HEK293 (cell line): Measurements from ENCODE around the gene BDNF.

ENCODE experiments used
- CTCF ChIA-PET: fragments of 350-600 bp; formaldehyde crosslinking; extraction: SDS; loops from one replicate; lab custom pipeline; 2021; ENCODE audit warnings: antibody characterized with exemption; lab: Yijun Ruan, JAX
- POLR2A ChIA-PET: fragments of 300-600 bp; formaldehyde crosslinking; extraction: SDS; loops from one replicate; lab custom pipeline; 2020; ENCODE audit warnings: antibody characterized with exemption, inconsistent platforms; lab: Yijun Ruan, JAX
- H3K27ac ChIP-seq: fragments of 200-500 bp; sonication (Bioruptor generic); 2 replicates; pipeline ENCODE4 v1.5.1; 2014; ENCODE audit warnings: low read depth, low read length, control low read depth, inconsistent platforms; ENCODE audit errors: extremely low read depth
- H3K36me3 ChIP-seq, 2 experiments: fragments of 200-500 bp in 1 of 2; sonication (Bioruptor generic) in 1 of 2; 1 replicate in 1 of 2; 2 replicates in 1 of 2; pipeline ENCODE4 v1.5.1; 2014 to 2017; ENCODE audit warnings: inconsistent platforms in 2 of 2, low read length in 2 of 2; ENCODE audit not compliant: control insufficient read depth in 2 of 2, insufficient read depth in 1 of 2
- H3K4me1 ChIP-seq: fragments of 200-500 bp; sonication (Bioruptor generic); 2 replicates; pipeline ENCODE4 v1.5.1; 2014; ENCODE audit warnings: mild to moderate bottlenecking, low read length, inconsistent platforms; ENCODE audit not compliant: control insufficient read depth, insufficient read depth
- H3K4me3 ChIP-seq: 2 replicates; pipeline ENCODE4 v1.5.1; 2011; ENCODE audit warnings: low read depth, mild to moderate bottlenecking, control low read depth, low read length, moderate library complexity
- H3K9me3 ChIP-seq: fragments of 200-500 bp; sonication (Bioruptor generic); 2 replicates; pipeline ENCODE4 v1.5.1; 2014; ENCODE audit warnings: low read depth, low read length, inconsistent platforms; ENCODE audit not compliant: control insufficient read depth, insufficient read depth
- GLIS2 ChIP-seq: fragments of 450-650 bp; formaldehyde crosslinking; IDR thresholded peaks from 2 replicates; pipeline ENCODE4 v1.5.1; 2016; ENCODE audit warnings: missing biosample characterization, missing genetic modification characterization
- HOXD13 ChIP-seq: sonication (generic); formaldehyde crosslinking; IDR thresholded peaks from 2 replicates; pipeline ENCODE4 v1.8.0; 2022; ENCODE audit warnings: missing genetic modification reagents, borderline replicate concordance
- IKZF3 ChIP-seq: fragments of 450-650 bp; IDR thresholded peaks from 2 replicates; pipeline ENCODE4 v1.5.0; 2018; ENCODE audit warnings: missing biosample characterization, mild to moderate bottlenecking, missing genetic modification characterization, moderate library complexity
- SALL2 ChIP-seq: fragments of 450-650 bp; formaldehyde crosslinking; IDR thresholded peaks from 2 replicates; pipeline ENCODE4 v1.5.0; 2017; ENCODE audit warnings: missing biosample characterization, mild to moderate bottlenecking, missing genetic modification characterization, borderline replicate concordance
- SETDB1 ChIP-seq: IDR thresholded peaks from one replicate; pipeline ENCODE4 v1.6.1; 2017; ENCODE audit warnings: mild to moderate bottlenecking, low read length, moderate library complexity, mixed read lengths; ENCODE audit not compliant: insufficient read length
- TRIM28 ChIP-seq: IDR thresholded peaks from 2 replicates; pipeline ENCODE4 v1.6.1; 2011; ENCODE audit warnings: low read length, control low read depth, borderline replicate concordance
- ZBTB7A ChIP-seq: fragments of 450-650 bp; formaldehyde crosslinking; IDR thresholded peaks from 2 replicates; pipeline ENCODE4 v1.5.1; 2016; ENCODE audit warnings: low read depth, missing biosample characterization, missing genetic modification characterization
- ZBTB8A ChIP-seq: fragments of 450-650 bp; formaldehyde crosslinking; IDR thresholded peaks from 2 replicates; pipeline ENCODE4 v1.5.1; 2016; ENCODE audit warnings: missing biosample characterization, missing genetic modification characterization
- ZEB2 ChIP-seq: fragments of 450-650 bp; formaldehyde crosslinking; IDR thresholded peaks from 2 replicates; pipeline ENCODE4 v1.5.1; 2016; ENCODE audit warnings: missing biosample characterization, missing genetic modification characterization
- ZNF138 ChIP-seq: fragments of 450-650 bp; formaldehyde crosslinking; IDR thresholded peaks from 2 replicates; pipeline ENCODE4 v1.5.1; 2016; ENCODE audit warnings: missing biosample characterization, missing genetic modification characterization, borderline replicate concordance
- ZNF202 ChIP-seq: fragments of 450-650 bp; formaldehyde crosslinking; IDR thresholded peaks from 2 replicates; pipeline ENCODE4 v1.5.1; 2016; ENCODE audit warnings: missing biosample characterization, missing genetic modification characterization, borderline replicate concordance
- ZNF211 ChIP-seq: fragments of 450-650 bp; formaldehyde crosslinking; IDR thresholded peaks from 2 replicates; pipeline ENCODE4 v1.5.1; 2016; ENCODE audit warnings: low read depth, missing biosample characterization, missing genetic modification characterization
- ZNF223 ChIP-seq: fragments of 450-650 bp; formaldehyde crosslinking; IDR thresholded peaks from 2 replicates; pipeline ENCODE4 v1.5.1; 2016; ENCODE audit warnings: missing biosample characterization, missing genetic modification characterization
- ZNF23 ChIP-seq: fragments of 450-650 bp; formaldehyde crosslinking; IDR thresholded peaks from 2 replicates; pipeline ENCODE4 v1.5.1; 2016; ENCODE audit warnings: missing biosample characterization, missing genetic modification characterization, borderline replicate concordance
- ZNF248 ChIP-seq: fragments of 450-650 bp; formaldehyde crosslinking; IDR thresholded peaks from 2 replicates; pipeline ENCODE4 v1.5.1; 2017; ENCODE audit warnings: missing biosample characterization, missing genetic modification characterization
- ZNF292 ChIP-seq: fragments of 450-650 bp; formaldehyde crosslinking; IDR thresholded peaks from 2 replicates; pipeline ENCODE4 v1.5.1; 2016; ENCODE audit warnings: low read depth, missing biosample characterization, missing genetic modification characterization, borderline replicate concordance
- ZNF335 ChIP-seq: fragments of 450-650 bp; formaldehyde crosslinking; conservative IDR thresholded peaks from 2 replicates; pipeline ENCODE4 v1.5.1; 2016; ENCODE audit warnings: missing biosample characterization, missing genetic modification characterization
- ZNF394 ChIP-seq: fragments of 450-650 bp; formaldehyde crosslinking; IDR thresholded peaks from 2 replicates; pipeline ENCODE4 v1.5.1; 2016; ENCODE audit warnings: missing biosample characterization, missing genetic modification characterization, mild to moderate bottlenecking, moderate library complexity, borderline replicate concordance
- ZNF501 ChIP-seq: fragments of 450-650 bp; formaldehyde crosslinking; IDR thresholded peaks from 2 replicates; pipeline ENCODE4 v1.5.1; 2016; ENCODE audit warnings: missing biosample characterization, missing genetic modification characterization
- ZNF561 ChIP-seq: fragments of 450-650 bp; IDR thresholded peaks from 2 replicates; pipeline ENCODE4 v1.5.1; 2018; ENCODE audit warnings: missing biosample characterization, missing genetic modification characterization, borderline replicate concordance
- ZNF621 ChIP-seq: fragments of 450-650 bp; formaldehyde crosslinking; IDR thresholded peaks from 2 replicates; pipeline ENCODE4 v1.5.1; 2017; ENCODE audit warnings: missing biosample characterization, missing genetic modification characterization
- ZNF623 ChIP-seq: fragments of 450-650 bp; formaldehyde crosslinking; IDR thresholded peaks from 2 replicates; pipeline ENCODE4 v1.5.1; 2016; ENCODE audit warnings: missing biosample characterization, missing genetic modification characterization
- ZNF660 ChIP-seq: fragments of 450-650 bp; IDR thresholded peaks from 2 replicates; pipeline ENCODE4 v1.5.1; 2018; ENCODE audit warnings: missing biosample characterization, mild to moderate bottlenecking, missing genetic modification characterization
- ZNF677 ChIP-seq: fragments of 450-650 bp; IDR thresholded peaks from 2 replicates; pipeline ENCODE4 v1.5.0; 2018; ENCODE audit warnings: missing biosample characterization, mild to moderate bottlenecking, missing genetic modification characterization, moderate library complexity
- ZNF785 ChIP-seq: fragments of 450-650 bp; formaldehyde crosslinking; IDR thresholded peaks from 2 replicates; pipeline ENCODE4 v1.5.1; 2016; ENCODE audit warnings: missing biosample characterization, missing genetic modification characterization
- ZNF843 ChIP-seq: fragments of 450-650 bp; formaldehyde crosslinking; IDR thresholded peaks from 2 replicates; pipeline ENCODE4 v1.5.1; 2016; ENCODE audit warnings: missing biosample characterization, missing genetic modification characterization
- ZSCAN30 ChIP-seq: fragments of 450-650 bp; IDR thresholded peaks from 2 replicates; pipeline ENCODE4 v1.5.1; 2018; ENCODE audit warnings: missing biosample characterization, mild to moderate bottlenecking, missing genetic modification characterization, moderate library complexity
- TF ChIP-seq, protein P1 (sequence below): fragments of 450-650 bp; formaldehyde crosslinking; optimal IDR thresholded peaks from 2 replicates; pipeline ENCODE3; 2016; ENCODE audit warnings: missing biosample characterization, mild to moderate bottlenecking, missing genetic modification characterization
- TF ChIP-seq, protein P2 (sequence below): fragments of 450-650 bp; formaldehyde crosslinking; IDR thresholded peaks from 2 replicates; pipeline ENCODE4 v1.5.1; 2016; ENCODE audit warnings: missing biosample characterization, missing genetic modification characterization, low read depth
- TF ChIP-seq, protein P3 (sequence below): fragments of 450-650 bp; formaldehyde crosslinking; IDR thresholded peaks from 2 replicates; pipeline ENCODE4 v1.5.1; 2016; ENCODE audit warnings: missing biosample characterization, missing genetic modification characterization

Gene BDNF

DNA sequence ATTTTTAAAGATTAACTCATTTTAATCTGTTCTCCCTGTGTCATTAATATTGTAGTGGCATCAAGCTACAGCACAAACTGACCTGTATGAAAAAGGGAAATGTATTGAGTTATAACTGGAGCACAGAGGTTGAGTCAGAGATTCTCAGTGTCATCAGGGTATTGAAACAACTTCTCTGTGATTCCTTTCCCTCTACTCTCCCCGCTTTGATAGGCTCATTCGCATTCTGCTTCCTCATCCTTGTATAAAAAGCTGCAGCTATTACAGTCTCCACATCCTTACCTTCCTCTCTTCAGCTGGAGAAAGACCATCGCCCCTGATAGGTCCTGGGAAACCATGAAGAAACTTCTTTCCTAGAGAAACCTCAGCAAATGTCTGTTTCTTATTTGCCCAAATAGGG lies 90.0 kb downstream of the BDNF start:
- TF ChIP-seq SALL2 (no peak), ZSCAN30 (no peak), ZNF335 (tag by site-specific recombination) (no peak), GLIS2 (tag by site-specific recombination) (no peak), ZNF211 (no peak), SETDB1 (no peak), ZNF501 (no peak), ZNF623 (tag by site-specific recombination) (no peak), ZNF292 (tag by site-specific recombination) (no peak), ZEB2 (no peak), ZNF248 (tag by site-specific recombination) (no peak), IKZF3 (tag by site-specific recombination) (no peak), ZNF843 (tag by site-specific recombination) (no peak), ZNF561 (no peak), ZNF138 (tag by site-specific recombination) (no peak), ZNF394 (tag by site-specific recombination) (no peak)
- TF ChIP-seq, protein P1, sequence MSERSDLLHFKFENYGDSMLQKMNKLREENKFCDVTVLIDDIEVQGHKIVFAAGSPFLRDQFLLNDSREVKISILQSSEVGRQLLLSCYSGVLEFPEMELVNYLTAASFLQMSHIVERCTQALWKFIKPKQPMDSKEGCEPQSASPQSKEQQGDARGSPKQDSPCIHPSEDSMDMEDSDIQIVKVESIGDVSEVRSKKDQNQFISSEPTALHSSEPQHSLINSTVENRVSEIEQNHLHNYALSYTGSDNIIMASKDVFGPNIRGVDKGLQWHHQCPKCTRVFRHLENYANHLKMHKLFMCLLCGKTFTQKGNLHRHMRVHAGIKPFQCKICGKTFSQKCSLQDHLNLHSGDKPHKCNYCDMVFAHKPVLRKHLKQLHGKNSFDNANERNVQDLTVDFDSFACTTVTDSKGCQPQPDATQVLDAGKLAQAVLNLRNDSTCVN (tag by site-specific recombination) = no peak
- TF ChIP-seq, protein P2, sequence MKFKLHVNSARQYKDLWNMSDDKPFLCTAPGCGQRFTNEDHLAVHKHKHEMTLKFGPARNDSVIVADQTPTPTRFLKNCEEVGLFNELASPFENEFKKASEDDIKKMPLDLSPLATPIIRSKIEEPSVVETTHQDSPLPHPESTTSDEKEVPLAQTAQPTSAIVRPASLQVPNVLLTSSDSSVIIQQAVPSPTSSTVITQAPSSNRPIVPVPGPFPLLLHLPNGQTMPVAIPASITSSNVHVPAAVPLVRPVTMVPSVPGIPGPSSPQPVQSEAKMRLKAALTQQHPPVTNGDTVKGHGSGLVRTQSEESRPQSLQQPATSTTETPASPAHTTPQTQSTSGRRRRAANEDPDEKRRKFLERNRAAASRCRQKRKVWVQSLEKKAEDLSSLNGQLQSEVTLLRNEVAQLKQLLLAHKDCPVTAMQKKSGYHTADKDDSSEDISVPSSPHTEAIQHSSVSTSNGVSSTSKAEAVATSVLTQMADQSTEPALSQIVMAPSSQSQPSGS (tag by site-specific recombination) = no peak
- ChIA-PET CTCF (interaction anchor here (0.6 kb wide), 1 partner anchor 226 kb away, joined by 3 read pairs; no protein-coding TSS in a partner anchor), POLR2A (no interaction called here)
- no peak overlapping the region for H3K4me3 ChIP-seq
- H3K9me3 ChIP-seq = no peaks in the 10 kb centered on the region
- H3K4me1 ChIP-seq = no peaks in the 10 kb centered on the region
- H3K27ac ChIP-seq = no peak overlapping the region
- no peaks in the 10 kb centered on the region for H3K36me3 ChIP-seq

DNA sequence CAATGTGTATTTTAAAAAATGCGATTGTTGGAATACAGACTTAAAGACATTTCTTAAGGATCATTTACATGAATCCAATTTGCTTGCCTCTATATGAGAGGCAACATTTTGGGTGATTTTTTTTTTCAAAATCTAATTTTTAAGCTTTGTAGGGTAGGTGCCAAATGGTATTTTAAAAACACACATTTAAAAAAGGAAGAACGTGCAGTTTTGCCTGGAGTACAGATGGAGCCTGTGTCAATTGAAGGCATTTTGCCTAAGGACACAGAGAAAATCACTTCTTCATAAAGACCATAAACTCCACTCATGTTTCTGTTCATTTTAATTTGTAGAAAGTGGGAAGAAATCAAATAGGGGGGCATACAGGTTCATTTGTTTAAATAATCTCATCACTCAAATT lies 91.3 kb downstream of the BDNF start:
- Histone ChIP-seq H3K27ac (no peak overlapping the region), H3K4me3 (no peak overlapping the region), H3K9me3 (no peaks in the 10 kb centered on the region), H3K36me3 (no peaks in the 10 kb centered on the region), H3K4me1 (no peaks in the 10 kb centered on the region)
- TF ChIP-seq ZNF843 (tag by site-specific recombination) (no peak), ZNF202 (tag by site-specific recombination) (no peak), ZNF660 (no peak)
- POLR2A ChIA-PET = no interaction called here
- CTCF ChIA-PET = interaction anchor here (0.7 kb wide), 1 partner anchor 103 kb away, joined by 5 read pairs; no protein-coding TSS in a partner anchor

DNA sequence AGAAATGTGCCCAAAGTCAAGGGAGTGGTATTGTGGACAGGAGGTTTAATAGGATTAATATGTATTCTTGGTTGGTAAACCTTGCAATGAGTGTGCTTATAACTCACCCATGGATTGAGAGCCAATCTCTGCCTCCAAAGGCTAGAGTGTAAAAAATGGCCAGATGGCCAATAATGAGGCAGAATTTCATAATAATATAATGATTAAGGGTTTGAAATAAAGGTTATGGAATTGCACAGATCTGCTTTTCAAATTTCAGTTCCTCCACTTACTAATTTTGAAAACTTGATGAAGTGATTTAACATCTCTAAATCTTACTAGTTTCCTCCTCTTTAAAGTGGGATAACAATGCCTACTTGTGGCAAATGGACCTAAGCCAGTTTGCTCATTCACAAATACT lies 94.8 kb downstream of the BDNF start:
- Histone ChIP-seq H3K36me3 (no peaks in the 10 kb centered on the region), H3K27ac (no peak overlapping the region), H3K4me1 (no peaks in the 10 kb centered on the region), H3K9me3 (no peaks in the 10 kb centered on the region), H3K4me3 (no peak overlapping the region)
- ChIA-PET CTCF (no interaction called here), POLR2A (no interaction called here)
- TF ChIP-seq ZNF621 (tag by site-specific recombination) (no peak), ZNF677 (no peak), ZNF785 (tag by site-specific recombination) (no peak), ZBTB8A (no peak), ZBTB7A (tag by site-specific recombination) (no peak), ZNF223 (tag by site-specific recombination) (no peak), TRIM28 (no peak), ZNF23 (tag by site-specific recombination) (no peak), HOXD13 (CRISPR knock-in tag) (no peak)
- TF ChIP-seq, protein P2 (tag by site-specific recombination) = no peak
- TF ChIP-seq, protein P3, sequence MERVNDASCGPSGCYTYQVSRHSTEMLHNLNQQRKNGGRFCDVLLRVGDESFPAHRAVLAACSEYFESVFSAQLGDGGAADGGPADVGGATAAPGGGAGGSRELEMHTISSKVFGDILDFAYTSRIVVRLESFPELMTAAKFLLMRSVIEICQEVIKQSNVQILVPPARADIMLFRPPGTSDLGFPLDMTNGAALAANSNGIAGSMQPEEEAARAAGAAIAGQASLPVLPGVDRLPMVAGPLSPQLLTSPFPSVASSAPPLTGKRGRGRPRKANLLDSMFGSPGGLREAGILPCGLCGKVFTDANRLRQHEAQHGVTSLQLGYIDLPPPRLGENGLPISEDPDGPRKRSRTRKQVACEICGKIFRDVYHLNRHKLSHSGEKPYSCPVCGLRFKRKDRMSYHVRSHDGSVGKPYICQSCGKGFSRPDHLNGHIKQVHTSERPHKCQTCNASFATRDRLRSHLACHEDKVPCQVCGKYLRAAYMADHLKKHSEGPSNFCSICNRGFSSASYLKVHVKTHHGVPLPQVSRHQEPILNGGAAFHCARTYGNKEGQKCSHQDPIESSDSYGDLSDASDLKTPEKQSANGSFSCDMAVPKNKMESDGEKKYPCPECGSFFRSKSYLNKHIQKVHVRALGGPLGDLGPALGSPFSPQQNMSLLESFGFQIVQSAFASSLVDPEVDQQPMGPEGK = no peak
